ENCODE data around the gene BTN3A1.
"Not testable (repeated sequence)": the region's sequence is repeated elsewhere in the genome, so short reads cannot be mapped to it uniquely, and the experiment has no call there.

BTN3A1 gene

GRCh38 chr6:26414281-26414680, 12.2 kb downstream of the BTN3A1 start:
- no peak for DNase-seq (ENCODE audit: low read depth)
- TF ChIP-seq CTCF (conservative IDR thresholded peaks at IDR 0.05; ENCODE audit: low read depth, low read length), result no peak
- H3K4me3 ChIP-seq (ENCODE audit: low read length), result no peak overlapping the region

DNA sequence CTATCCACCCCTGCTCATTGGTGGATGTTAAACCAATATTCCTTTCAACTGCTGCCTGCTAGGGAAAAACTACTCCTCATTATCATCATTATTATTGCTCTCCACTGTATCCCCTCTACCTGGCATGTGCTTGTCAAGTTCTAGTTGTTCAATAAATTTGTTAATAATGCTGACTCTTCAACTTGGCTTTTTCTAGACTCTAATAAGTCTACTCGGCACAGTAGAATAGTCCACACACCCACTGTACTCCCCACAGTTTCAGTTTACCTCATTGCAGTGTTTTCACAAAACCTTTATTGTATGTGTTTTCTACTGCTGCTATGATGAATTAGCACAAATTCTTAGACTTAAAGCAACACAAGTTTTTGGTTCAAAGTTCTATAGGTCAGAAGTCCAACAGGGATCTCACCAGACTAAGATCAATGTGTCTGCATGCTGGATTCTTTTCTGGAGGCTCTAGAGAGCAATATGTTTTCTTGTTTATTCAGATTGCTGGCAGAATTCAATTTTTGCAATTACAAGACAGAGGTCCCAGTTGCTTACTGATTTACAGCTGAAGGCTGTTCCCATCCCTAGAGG, 13.1 kb downstream of the BTN3A1 start:
- no peak for DNase-seq (ENCODE audit: low read depth)
- no peak for TF ChIP-seq CTCF (conservative IDR thresholded peaks at IDR 0.05; ENCODE audit: low read depth, low read length)
- H3K4me3 ChIP-seq (ENCODE audit: low read length), result no peak overlapping the region

- H3K4me3 ChIP-seq (ENCODE audit: low read length), result no peak overlapping the region
- no peak for DNase-seq (ENCODE audit: low read depth)
- no peak for TF ChIP-seq CTCF (conservative IDR thresholded peaks at IDR 0.05; ENCODE audit: low read depth, low read length)
These were observed 13.7 kb downstream of the BTN3A1 start for GRCh38 chr6:26415791-26416190.

DNA sequence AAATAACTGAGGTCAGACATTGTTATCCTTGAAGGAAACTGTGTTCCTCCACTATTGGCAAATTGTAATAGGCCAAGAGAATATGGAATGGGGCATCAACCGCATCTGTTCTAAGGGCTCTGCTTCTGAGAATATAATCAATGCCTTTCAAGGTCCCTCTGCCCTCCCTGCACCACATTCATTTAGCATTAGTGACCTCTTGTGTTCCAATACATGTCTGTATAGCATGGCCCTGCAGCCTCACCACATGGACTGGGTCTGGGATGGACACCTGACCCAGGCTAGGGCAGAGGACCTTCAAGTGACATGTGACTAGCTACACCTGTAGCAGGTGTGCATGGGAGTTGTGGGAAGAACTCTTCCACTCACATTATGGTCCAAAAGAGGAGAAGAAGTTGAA, 14.2 kb downstream of the BTN3A1 start:
- DNase-seq (ENCODE audit: low read depth), result no peak
- no peak for TF ChIP-seq CTCF (conservative IDR thresholded peaks at IDR 0.05; ENCODE audit: low read depth, low read length)
- H3K4me3 ChIP-seq (ENCODE audit: low read length), result no peak overlapping the region

DNA sequence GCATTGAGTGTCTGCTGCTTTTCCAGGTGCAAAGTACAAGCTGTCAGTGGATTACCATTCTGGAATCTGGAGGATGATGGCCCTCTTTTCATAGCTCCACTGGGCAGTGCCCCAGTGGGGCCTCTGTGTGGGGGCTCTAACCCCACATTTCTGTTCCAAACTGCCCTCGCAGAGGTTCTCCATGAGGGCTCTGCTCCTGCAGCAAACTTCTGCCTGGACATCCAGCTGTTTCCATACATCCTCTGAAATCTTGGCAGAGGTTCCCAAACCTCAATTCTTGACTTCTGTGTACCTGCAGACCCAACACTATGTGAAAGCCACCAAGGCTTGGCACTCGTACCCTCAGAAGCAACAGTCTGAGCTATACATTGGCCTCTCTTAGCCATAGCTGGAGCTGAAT, 16.0 kb downstream of the BTN3A1 start:
- DNase-seq (ENCODE audit: low read depth); H3K4me3 ChIP-seq (ENCODE audit: low read length): not testable (repeated sequence)

DNA sequence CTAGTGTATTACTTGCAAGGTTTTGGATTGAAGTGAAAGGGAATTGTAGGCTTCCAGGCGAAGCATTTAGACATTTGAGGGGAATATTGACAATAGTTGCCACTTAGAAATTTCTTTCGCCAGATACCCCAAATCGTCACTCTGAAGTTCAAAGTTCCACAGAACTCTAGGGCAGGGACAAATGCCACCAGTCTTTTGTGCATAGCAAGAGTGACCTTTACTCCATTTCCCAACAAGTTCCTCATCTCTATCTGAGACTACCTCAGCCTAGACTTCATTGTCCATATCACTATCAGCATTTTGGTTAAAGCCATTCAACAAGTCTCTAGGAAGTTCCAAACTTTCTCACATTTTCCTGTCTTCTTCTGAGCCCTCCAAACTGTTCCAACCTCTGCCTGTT, 16.7 kb downstream of the BTN3A1 start:
- DNase-seq (ENCODE audit: low read depth); H3K4me3 ChIP-seq (ENCODE audit: low read length): not testable (repeated sequence)

DNA sequence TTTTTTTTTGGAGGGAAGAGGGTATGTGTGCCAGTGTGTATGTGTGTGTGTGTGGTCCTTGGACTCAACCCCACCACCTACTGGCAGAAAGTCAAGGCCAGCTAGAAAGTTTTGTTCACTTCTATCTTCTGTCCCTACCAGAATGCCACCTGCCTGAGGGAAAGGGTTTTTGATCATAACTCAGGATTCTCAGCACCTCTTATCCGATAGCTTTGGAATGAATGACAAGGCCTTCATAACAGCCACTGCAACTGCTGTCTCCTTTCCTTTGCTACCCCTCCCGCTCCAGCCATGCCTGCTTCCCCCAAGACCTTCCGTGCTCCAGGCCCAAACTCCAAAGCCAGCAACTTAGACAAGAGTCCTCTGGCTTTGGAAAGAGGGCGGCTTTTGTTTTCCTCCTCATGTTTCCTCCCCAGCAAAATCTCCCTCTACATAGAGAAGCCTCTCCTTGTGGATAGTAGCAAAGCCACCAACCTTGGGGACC, 18.7 kb downstream of the BTN3A1 start:
- no peak for DNase-seq (ENCODE audit: low read depth)
- peak; percentile 69 for TF ChIP-seq CTCF (conservative IDR thresholded peaks at IDR 0.05; ENCODE audit: low read depth, low read length)
- no peak overlapping the region for H3K4me3 ChIP-seq (ENCODE audit: low read length)

DNA sequence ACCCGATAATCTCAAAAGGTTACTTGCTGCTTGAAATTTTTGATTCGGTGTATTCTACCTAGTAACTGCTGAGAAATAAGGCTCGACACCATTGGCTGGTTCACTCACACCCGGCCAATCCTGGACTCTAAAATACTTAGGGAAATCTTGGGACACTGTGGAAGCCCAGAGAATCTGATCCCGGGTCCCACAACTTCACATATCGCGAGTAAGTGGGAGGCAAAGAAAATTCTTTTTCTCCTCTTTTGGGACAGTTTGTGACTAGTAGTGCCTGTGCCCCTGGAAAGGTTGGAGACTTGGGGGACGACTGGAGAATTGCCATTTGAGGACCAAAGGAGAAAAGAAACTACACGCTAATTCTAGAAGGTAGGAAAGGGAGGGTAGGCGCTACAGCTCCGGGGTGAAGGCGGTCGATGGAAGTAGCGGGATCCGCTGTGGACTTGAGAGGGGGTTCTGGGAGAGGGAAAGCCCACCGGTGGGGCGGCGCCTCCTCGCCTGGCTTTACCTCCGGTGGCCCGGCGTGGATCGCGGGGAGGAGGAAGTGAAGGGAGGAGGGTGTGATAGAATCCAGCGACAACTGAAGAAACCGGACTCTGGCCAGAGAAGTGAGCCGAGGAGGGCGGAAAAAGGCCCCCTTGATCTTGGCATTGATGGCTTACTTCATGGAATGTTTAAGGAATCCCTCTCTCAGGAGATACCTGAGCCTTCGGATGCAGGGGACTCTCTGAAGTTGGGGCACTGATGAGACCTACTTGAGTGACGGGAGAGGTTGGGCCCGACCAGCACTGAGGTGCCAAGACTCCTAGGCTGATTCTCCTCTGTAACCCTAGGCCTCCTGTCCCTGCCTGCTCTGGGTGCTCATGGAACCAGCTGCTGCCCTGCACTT, 19.4 kb downstream of the BTN3A1 start:
- no peak for TF ChIP-seq CTCF (conservative IDR thresholded peaks at IDR 0.05; ENCODE audit: low read depth, low read length)

More for the DNA sequence above, 19.4 kb downstream of the BTN3A1 start:
- H3K4me3 ChIP-seq (ENCODE audit: low read length), result peak overlapping the region; percentile 94
- peak; percentile 65 for DNase-seq (ENCODE audit: low read depth)
